ENCODE measurements around the gene DDAH1.

The DDAH1 gene

DNA sequence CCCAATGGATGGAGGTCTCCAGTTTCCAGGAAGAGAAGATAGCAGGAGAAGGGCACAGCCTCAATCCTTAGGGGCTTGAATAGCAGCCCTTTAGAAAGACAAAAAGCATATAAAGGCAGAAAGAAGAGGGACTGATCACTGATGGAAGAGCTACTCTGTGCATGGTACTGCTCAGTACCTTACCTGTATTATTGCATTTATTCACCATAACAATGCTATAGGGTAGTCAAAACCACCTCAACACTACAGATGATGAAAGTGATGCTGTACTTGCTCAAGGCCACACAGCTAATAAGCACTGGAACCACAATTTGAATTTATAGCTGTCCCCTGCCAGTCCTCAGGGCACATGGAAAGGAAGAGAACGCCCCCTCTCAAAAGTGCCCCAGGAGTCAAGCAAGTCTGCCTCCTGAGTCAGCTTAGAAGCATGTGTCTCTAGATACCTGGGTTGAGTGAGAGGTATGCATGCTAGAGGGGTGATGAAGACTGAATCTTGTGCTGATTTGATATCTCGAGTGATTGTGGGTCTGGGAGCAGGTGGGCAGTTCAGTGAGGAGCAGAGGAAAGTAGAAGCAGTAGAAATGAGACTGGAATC, 13.6 kb downstream of the DDAH1 start:
- DNase-seq (ENCODE audit: insufficient read length), result no peak
- FAIRE-seq, result no peak
- TF ChIP-seq POLR2A (IDR thresholded peaks at IDR 0.05; ENCODE audit: low read depth, low read length) (no peak), TAF1 (IDR thresholded peaks at IDR 0.05; ENCODE audit: borderline replicate concordance, low read depth, low read length) (no peak), POLR2AphosphoS5 (IDR thresholded peaks at IDR 0.05; ENCODE audit: low read depth, low read length) (no peak)

DNA sequence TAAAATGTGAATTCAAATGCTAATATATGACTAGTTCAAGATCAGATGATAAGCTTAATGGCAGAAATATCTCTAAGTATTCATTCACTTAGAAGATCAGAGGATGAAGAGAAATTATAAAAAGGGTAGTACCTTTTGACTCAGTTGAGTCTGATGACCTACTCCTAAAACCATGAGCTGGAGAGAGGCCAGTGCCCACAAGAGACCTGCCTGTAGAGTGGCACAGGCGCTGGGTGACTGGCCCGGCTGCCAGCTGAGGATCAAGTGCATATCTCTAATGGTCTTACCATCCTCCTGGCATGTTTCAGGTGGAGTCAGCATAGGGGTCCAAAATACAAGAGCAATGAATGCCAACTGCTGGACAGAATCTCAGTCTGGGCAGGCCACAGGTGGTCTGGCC, 14.1 kb downstream of the DDAH1 start:
- FAIRE-seq (no peak), DNase-seq (ENCODE audit: insufficient read length) (no peak)
- TF ChIP-seq TAF1 (IDR thresholded peaks at IDR 0.05; ENCODE audit: borderline replicate concordance, low read depth, low read length) (no peak), POLR2A (IDR thresholded peaks at IDR 0.05; ENCODE audit: low read depth, low read length) (no peak), POLR2AphosphoS5 (IDR thresholded peaks at IDR 0.05; ENCODE audit: low read depth, low read length) (no peak)

DNA sequence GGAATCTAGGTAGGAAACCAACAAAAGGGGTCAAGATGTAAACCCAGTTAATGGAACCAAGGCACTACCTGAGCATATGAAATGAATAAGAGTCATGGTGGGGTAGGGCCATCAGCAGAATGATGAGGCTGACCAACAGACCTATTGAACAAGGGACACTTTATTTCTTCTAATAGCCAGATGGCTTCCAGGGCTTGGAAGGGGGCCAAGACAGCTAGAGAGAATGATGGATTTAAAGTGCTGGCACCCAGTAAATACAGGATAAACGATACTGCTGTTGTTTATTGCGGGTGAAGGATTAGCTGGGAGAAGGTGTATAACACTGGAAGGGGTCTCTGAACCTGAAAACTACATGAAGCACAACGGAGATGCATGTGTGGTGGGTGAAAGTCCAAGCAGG, 15.6 kb downstream of the DDAH1 start:
- DNase-seq (ENCODE audit: insufficient read length), result no peak
- no peak for TF ChIP-seq POLR2AphosphoS5 (IDR thresholded peaks at IDR 0.05; ENCODE audit: low read depth, low read length)
- no peak for TF ChIP-seq TAF1 (IDR thresholded peaks at IDR 0.05; ENCODE audit: borderline replicate concordance, low read depth, low read length)
- no peak for TF ChIP-seq POLR2A (IDR thresholded peaks at IDR 0.05; ENCODE audit: low read depth, low read length)
- no peak for FAIRE-seq

DNA sequence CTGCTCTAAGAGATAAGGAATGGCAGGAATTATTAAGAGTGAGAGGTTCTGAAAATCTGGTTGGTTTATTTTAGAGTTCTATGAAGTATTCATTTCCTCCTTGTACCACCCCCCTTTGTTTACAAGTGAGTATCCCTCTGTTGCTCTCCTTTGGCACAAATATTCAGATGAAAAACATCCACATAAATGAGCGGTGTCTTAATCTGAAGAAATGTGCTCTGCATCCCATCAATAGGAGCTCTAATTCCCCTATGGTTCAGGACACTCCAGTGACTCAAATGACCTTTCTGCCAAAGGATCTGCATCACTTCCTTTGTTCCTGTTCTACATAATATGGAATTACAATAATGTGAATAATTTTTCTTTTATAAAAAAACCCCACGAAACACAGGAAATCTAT, 16.6 kb downstream of the DDAH1 start:
- FAIRE-seq, result no peak
- no peak for TF ChIP-seq POLR2A (IDR thresholded peaks at IDR 0.05; ENCODE audit: low read depth, low read length)
- no peak for TF ChIP-seq TAF1 (IDR thresholded peaks at IDR 0.05; ENCODE audit: borderline replicate concordance, low read depth, low read length)
- TF ChIP-seq POLR2AphosphoS5 (IDR thresholded peaks at IDR 0.05; ENCODE audit: low read depth, low read length), result no peak
- no peak for DNase-seq (ENCODE audit: insufficient read length)

DNA sequence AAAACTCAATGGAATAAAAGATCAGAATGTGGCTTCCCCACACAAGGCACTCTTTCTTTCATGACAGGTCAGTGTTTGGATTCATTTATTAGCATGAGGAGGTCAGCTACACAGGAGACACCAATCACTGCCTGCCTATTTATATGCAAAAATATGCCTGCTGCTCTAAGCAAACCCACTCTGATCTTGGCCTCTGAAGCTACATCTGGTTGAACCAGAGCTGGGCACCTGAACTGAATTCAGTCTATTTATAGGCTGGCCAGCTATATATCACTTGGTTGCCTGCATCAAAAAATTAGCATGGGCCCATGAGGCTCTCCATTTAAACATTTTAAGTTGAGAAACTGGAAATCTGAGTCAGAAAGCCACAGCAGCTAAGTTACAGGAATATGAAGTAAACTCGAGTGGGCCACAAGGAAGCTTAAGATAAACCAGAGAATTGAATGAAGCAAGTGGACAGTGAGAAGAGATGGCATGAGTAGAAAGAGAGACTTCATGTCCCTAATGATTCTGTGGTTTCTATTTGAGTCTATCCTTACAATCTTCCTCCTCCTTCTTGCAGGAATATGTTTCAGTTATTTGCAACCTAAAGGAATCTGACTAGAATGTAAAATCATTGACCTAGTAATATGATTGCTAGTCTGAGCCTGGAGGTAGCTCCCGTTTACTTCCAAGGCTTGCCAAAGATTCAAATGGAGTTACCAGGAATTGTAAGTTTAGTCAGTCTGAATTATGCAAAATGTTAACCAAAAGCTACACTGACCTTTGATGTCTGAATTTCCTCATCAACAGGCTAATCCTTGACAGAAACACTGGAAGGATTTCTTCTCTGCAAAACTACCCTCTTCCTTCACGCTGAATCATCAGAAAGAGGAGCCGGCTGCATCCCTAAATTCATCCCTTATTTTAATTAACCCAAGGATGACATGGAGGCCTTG, 17.7 kb downstream of the DDAH1 start:
- FAIRE-seq, result no peak
- TF ChIP-seq TAF1 (IDR thresholded peaks at IDR 0.05; ENCODE audit: borderline replicate concordance, low read depth, low read length) (no peak), POLR2A (IDR thresholded peaks at IDR 0.05; ENCODE audit: low read depth, low read length) (no peak), POLR2AphosphoS5 (IDR thresholded peaks at IDR 0.05; ENCODE audit: low read depth, low read length) (no peak)
- no peak for DNase-seq (ENCODE audit: insufficient read length)

DNA sequence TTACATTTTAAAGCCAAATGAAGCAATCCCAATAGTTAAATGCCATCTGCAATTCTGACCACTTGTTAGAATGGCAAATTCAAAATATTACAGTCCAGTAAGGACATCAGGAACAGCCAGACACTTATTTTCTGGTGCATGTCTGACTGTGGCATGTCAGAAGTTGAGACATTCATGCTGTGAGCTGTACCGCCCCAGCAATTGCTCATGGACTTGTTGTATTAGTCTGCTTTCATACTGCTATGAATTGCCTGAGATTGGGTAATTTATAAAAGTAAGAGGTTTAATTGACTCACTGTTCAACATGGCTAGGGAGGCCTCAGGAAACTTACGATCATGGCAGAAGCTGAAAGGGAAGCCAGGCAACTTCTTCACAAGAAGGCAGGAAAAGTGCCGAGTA, 19.1 kb downstream of the DDAH1 start:
- no peak for DNase-seq (ENCODE audit: insufficient read length)
- TF ChIP-seq POLR2A (IDR thresholded peaks at IDR 0.05; ENCODE audit: low read depth, low read length) (no peak), POLR2AphosphoS5 (IDR thresholded peaks at IDR 0.05; ENCODE audit: low read depth, low read length) (no peak), TAF1 (IDR thresholded peaks at IDR 0.05; ENCODE audit: borderline replicate concordance, low read depth, low read length) (no peak)
- no peak for FAIRE-seq

DNA sequence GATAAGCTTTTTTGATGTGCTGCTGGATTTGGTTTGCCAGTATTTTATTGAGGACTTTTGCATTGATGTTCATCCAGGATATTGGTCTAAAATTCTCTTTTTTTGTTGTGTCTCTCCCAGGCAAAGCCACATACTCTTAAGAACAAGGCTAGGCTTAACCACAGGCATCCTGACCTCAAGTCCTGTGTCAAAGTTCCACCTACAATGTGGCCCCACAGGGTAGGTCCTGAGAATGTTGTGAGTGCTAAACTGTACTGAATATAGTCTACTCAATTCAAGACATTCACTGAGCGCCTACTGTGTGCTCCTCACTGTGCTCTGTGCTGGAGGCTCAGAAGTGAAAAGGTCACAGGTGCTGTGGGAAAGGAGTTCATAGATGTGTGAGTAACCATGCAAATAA, 20.6 kb downstream of the DDAH1 start:
- DNase-seq (ENCODE audit: insufficient read length) (no peak), FAIRE-seq (no peak)
- TF ChIP-seq POLR2A (IDR thresholded peaks at IDR 0.05; ENCODE audit: low read depth, low read length), result no peak
- TF ChIP-seq POLR2AphosphoS5 (IDR thresholded peaks at IDR 0.05; ENCODE audit: low read depth, low read length), result no peak
- TF ChIP-seq TAF1 (IDR thresholded peaks at IDR 0.05; ENCODE audit: borderline replicate concordance, low read depth, low read length), result no peak

DNA sequence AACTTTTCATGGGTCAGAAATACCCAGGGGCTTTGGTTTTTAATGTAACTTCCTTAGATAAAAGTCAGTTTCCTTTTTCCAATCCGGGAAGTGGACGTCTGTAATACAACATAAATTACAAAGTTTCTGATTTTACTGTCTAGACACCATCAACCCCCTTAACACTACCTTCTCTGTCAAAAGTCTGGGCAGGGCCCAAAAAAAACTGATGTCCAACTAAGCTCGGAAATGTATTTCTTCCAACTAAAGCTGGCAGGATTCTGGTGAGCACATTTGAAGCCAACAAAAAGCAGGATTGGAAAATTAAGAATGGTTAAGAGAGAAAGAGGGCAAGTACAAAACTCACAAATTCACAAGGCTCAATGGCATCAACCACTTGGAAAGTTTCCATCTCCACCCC, 24.3 kb downstream of the DDAH1 start:
- FAIRE-seq, result no peak
- DNase-seq (ENCODE audit: insufficient read length), result no peak
- TF ChIP-seq POLR2AphosphoS5 (IDR thresholded peaks at IDR 0.05; ENCODE audit: low read depth, low read length), result no peak
- no peak for TF ChIP-seq POLR2A (IDR thresholded peaks at IDR 0.05; ENCODE audit: low read depth, low read length)
- no peak for TF ChIP-seq TAF1 (IDR thresholded peaks at IDR 0.05; ENCODE audit: borderline replicate concordance, low read depth, low read length)

DNA sequence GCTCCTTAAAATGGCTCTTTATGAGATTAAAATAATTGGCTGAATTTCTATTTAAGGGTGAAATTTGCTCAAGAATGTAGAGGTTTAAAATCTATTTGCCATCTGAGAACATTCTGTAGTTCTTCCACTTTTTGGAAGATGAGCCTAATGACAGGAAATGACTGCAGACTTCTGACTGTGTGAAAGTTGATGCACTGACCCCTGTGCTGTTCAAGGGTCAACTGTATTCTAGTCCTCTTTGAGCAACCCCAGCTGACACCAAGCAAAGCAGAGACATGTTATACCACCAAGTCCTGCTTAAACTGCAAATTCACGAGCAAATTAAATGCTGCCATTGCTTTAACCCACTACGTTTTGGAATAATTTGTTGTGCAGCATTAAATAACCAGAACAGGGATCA, 26.6 kb downstream of the DDAH1 start:
- no peak for FAIRE-seq
- TF ChIP-seq TAF1 (IDR thresholded peaks at IDR 0.05; ENCODE audit: borderline replicate concordance, low read depth, low read length) (no peak), POLR2A (IDR thresholded peaks at IDR 0.05; ENCODE audit: low read depth, low read length) (no peak), POLR2AphosphoS5 (IDR thresholded peaks at IDR 0.05; ENCODE audit: low read depth, low read length) (no peak)
- DNase-seq (ENCODE audit: insufficient read length), result no peak

DNA sequence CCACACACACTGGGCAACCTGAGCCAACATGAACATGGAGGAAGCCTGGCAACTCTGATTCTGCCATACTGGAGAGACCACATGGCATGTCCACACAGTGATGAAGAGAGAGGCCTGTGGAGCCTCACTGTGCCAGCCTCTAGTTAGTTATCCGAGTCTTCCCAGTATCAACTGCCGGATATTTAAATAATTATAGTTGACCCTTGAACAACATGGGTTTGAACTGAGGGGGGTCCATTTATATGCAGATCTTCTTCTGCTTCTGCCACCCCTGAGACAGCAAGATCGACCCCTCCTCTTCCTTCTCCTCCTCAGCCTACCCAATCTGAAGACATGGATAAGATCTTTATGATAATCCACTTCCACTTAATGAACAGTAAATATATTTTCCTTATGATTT, 27.8 kb downstream of the DDAH1 start:
- FAIRE-seq (no peak), DNase-seq (ENCODE audit: insufficient read length) (no peak)
- TF ChIP-seq TAF1 (IDR thresholded peaks at IDR 0.05; ENCODE audit: borderline replicate concordance, low read depth, low read length) (no peak), POLR2A (IDR thresholded peaks at IDR 0.05; ENCODE audit: low read depth, low read length) (no peak), POLR2AphosphoS5 (IDR thresholded peaks at IDR 0.05; ENCODE audit: low read depth, low read length) (no peak)

DNA sequence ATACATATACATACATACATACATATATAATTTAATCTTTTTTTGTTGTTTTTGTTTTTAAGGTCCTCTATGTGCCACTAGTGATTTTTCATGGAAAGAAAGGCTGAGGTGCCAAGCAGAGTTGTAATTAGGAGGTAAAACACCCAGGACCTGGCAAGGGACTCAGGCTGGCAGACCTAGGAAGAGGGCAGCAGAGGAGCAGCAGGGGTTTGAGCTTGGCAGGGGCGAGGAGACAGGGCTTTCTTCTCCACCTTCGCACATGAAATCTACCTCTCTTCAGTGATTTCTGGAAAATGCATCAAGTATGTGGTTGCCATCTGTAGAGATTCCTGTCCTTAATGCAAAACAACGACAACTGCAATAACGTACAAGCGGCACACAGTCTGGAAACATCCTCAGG, 31.9 kb downstream of the DDAH1 start:
- TF ChIP-seq POLR2AphosphoS5 (IDR thresholded peaks at IDR 0.05; ENCODE audit: low read depth, low read length) (no peak), POLR2A (IDR thresholded peaks at IDR 0.05; ENCODE audit: low read depth, low read length) (no peak), TAF1 (IDR thresholded peaks at IDR 0.05; ENCODE audit: borderline replicate concordance, low read depth, low read length) (no peak)
- DNase-seq (ENCODE audit: insufficient read length) (no peak), FAIRE-seq (no peak)
